Endothelial cell of umbilical vein (primary cell): Measurements from ENCODE around the gene KRT15. TPM values are rescaled to one million over a fixed set of nuclear protein-coding genes. Genes with fewer than 3 reads are reported as not detected.

Experiments
- BruUV-seq: library from RNA; stranded (reverse); fragments of 400-500 nt; replicated peaks from 2 replicates; lab custom pipeline; 2021; lab: Mats Ljungman, UMichigan
- CTCF ChIA-PET: fragments of 300-600, 350-600 bp; sonication (Branson Sonifier 250); formaldehyde crosslinking; loops from one replicate; lab custom pipeline; 2021; ENCODE audit warnings: antibody characterized with exemption, inconsistent platforms; lab: Charles Lee
- POLR2A ChIA-PET: fragments of 300-600, 350-600 bp; sonication (Branson Sonifier 250); formaldehyde crosslinking; loops from one replicate; lab custom pipeline; 2021; ENCODE audit warnings: antibody characterized with exemption, inconsistent platforms; lab: Charles Lee
- DNase-seq: peaks from one replicate; pipeline ENCODE4 v3.0.0-alpha.2; 2011; ENCODE audit warnings: low read depth, low spot score
- FAIRE-seq: peaks from 2 replicates; lab custom pipeline; 2011; peaks lifted over from hg19 to GRCh38; lab: Jason Lieb, UNC
- H2AFZ ChIP-seq: 2 replicates; pipeline ENCODE4 v1.6.0; 2012; ENCODE audit warnings: low read depth, low read length, control low read depth, inconsistent platforms
- H3K27ac ChIP-seq: 2 replicates; pipeline ENCODE4 v1.5.1; 2011; ENCODE audit warnings: low read depth, mild to moderate bottlenecking, control low read depth, low read length, moderate library complexity; ENCODE audit not compliant: insufficient read depth
- H3K27me3 ChIP-seq, 2 experiments: 2 replicates each; pipeline versions ENCODE4 v1.6.0 to v1.6.1; 2011; ENCODE audit warnings: low read length in 2 of 2, mixed read lengths in 1 of 2; ENCODE audit not compliant: control insufficient read depth in 2 of 2, insufficient read depth in 2 of 2
- H3K36me3 ChIP-seq, 2 experiments: 2 replicates in 1 of 2; 3 replicates in 1 of 2; pipeline ENCODE4 v1.5.1; 2011; ENCODE audit warnings: low read length in 2 of 2, mild to moderate bottlenecking in 1 of 2, moderate library complexity in 1 of 2; ENCODE audit not compliant: control insufficient read depth in 2 of 2, insufficient read depth in 2 of 2; ENCODE audit errors: extremely low read depth in 1 of 2
- H3K4me1 ChIP-seq: 3 replicates; pipeline ENCODE4 v1.5.1; 2011; ENCODE audit warnings: mild to moderate bottlenecking, low read length; ENCODE audit not compliant: control insufficient read depth, insufficient read depth; ENCODE audit errors: extremely low read depth
- H3K4me2 ChIP-seq: 2 replicates; pipeline ENCODE4 v1.6.1; 2011; ENCODE audit warnings: low read length, control low read depth, mixed read lengths; ENCODE audit not compliant: insufficient read depth
- H3K4me3 ChIP-seq, 3 experiments: fragments of 200-600 bp in 1 of 3; sonication (generic), shearing (Covaris generic) in 1 of 3; replicated peaks in 1 of 3; 2 replicates each; pipeline ENCODE4 v1.5.1; 2011 to 2016; ENCODE audit warnings: control low read depth in 3 of 3, low read length in 3 of 3, mild to moderate bottlenecking in 2 of 3, inconsistent platforms in 1 of 3, low read depth in 1 of 3, moderate library complexity in 1 of 3; ENCODE audit not compliant: insufficient read depth in 1 of 3
- H3K79me2 ChIP-seq: 2 replicates; pipeline ENCODE4 v1.6.0; 2012; ENCODE audit warnings: low read length, inconsistent platforms; ENCODE audit not compliant: control insufficient read depth, insufficient read depth
- H3K9ac ChIP-seq: replicated peaks from 2 replicates; pipeline ENCODE3; 2011; ENCODE audit warnings: low read length, control low read depth; ENCODE audit not compliant: insufficient read depth; ENCODE audit errors: extremely low read depth
- H3K9me1 ChIP-seq: replicated peaks from 3 replicates; pipeline ENCODE4 v1.6.0; 2011; ENCODE audit warnings: mild to moderate bottlenecking, low read length; ENCODE audit not compliant: control insufficient read depth, insufficient read depth; ENCODE audit errors: extremely low read depth
- H3K9me3 ChIP-seq: replicated peaks from 2 replicates; pipeline ENCODE4 v1.5.1; 2012; ENCODE audit warnings: low read length, inconsistent platforms; ENCODE audit not compliant: control insufficient read depth, insufficient read depth
- H4K20me1 ChIP-seq: replicated peaks from 2 replicates; pipeline ENCODE3; 2011; ENCODE audit warnings: mild to moderate bottlenecking, low read length; ENCODE audit not compliant: control insufficient read depth, insufficient read depth; ENCODE audit errors: extremely low read depth
- EZH2 ChIP-seq: IDR thresholded peaks from 2 replicates; pipeline ENCODE4 v1.6.1; 2012; ENCODE audit warnings: borderline replicate concordance, low read depth, mild to moderate bottlenecking, moderate library complexity, low read length, inconsistent platforms; ENCODE audit not compliant: severe bottlenecking
- FOS ChIP-seq: IDR thresholded peaks from 2 replicates; pipeline ENCODE4 v1.6.1; 2011; ENCODE audit warnings: mild to moderate bottlenecking, low read length, moderate library complexity, borderline replicate concordance; ENCODE audit not compliant: insufficient read depth
- GATA2 ChIP-seq: IDR thresholded peaks from 2 replicates; pipeline ENCODE4 v1.7.0; 2011; ENCODE audit warnings: low read depth, mild to moderate bottlenecking, moderate library complexity, mixed read lengths, low read length; ENCODE audit not compliant: insufficient read length, insufficient read depth
- JUN ChIP-seq: IDR thresholded peaks from 2 replicates; pipeline ENCODE4 v1.6.1; 2011; ENCODE audit warnings: borderline replicate concordance, low read depth; ENCODE audit not compliant: insufficient read length, insufficient read depth
- MYC ChIP-seq: IDR thresholded peaks from one replicate; pipeline ENCODE4 v1.6.1; 2011; ENCODE audit warnings: mild to moderate bottlenecking, low read depth, low read length
- POLR2A ChIP-seq: IDR thresholded peaks from 2 replicates; pipeline ENCODE4 v1.6.1; 2012; ENCODE audit warnings: low read depth, mild to moderate bottlenecking, control low read depth, low read length
- POLR2AphosphoS5 ChIP-seq: IDR thresholded peaks from 2 replicates; pipeline ENCODE4 v1.6.1; 2012; ENCODE audit warnings: low read depth, mild to moderate bottlenecking, control low read depth, low read length, moderate library complexity; ENCODE audit not compliant: insufficient read depth
- dilution Hi-C: fragments of 300-500 bp; cut with MboI; formaldehyde crosslinking; loops from one replicate; pipeline ENCODE4 v1.15.0; 2019; ENCODE audit warnings: low sequenced_read_pairs; ENCODE audit not compliant: extremely low pct_ligation_motif_present
- intact Hi-C: fragments of 100-400 bp; cut with micrococcal nuclease; formaldehyde crosslinking; loops from one replicate; pipeline ENCODE4 v1.10.0; 2022
- polyA plus RNA-seq, 4 experiments: library from polyadenylated mRNA; depleted of rRNA in 3 of 4; stranded (reverse) in 3 of 4; unstranded in 1 of 4; fragments of >200 nt; gene quantifications; 2 replicates each; pipeline versions ENCODE4 v1.2.1 to v1.2.3, GENCODE V29; 2011 to 2012; ENCODE audit warnings: missing spikeins in 1 of 4
- total RNA-seq: library from RNA; stranded (reverse); gene quantifications from 2 replicates; pipeline ENCODE4 v1.2.3, GENCODE V29; 2021
- TF ChIP-seq, protein P1 (sequence below): IDR thresholded peaks from 2 replicates; pipeline ENCODE4 v1.6.1; 2011; ENCODE audit not compliant: insufficient read depth, insufficient read length
- TF ChIP-seq, protein P2 (sequence below), 2 donors: IDR thresholded peaks; 1 replicate in 1 of 2; 2 replicates in 1 of 2; pipeline ENCODE4 v1.5.1; 2011; ENCODE audit warnings: low read length in 2 of 2, mild to moderate bottlenecking in 2 of 2, moderate library complexity in 2 of 2, control low read depth in 1 of 2, inconsistent platforms in 1 of 2, low read depth in 1 of 2; ENCODE audit not compliant: insufficient read depth in 1 of 2; ENCODE audit errors: extremely low read depth in 1 of 2

KRT15 gene
- total and polyA plus RNA-seq, 2 donors (not counting 3 experiments of a cell fraction or from before 2014, with no cell fraction given) = 0.68 to 2.8 TPM

DNA sequence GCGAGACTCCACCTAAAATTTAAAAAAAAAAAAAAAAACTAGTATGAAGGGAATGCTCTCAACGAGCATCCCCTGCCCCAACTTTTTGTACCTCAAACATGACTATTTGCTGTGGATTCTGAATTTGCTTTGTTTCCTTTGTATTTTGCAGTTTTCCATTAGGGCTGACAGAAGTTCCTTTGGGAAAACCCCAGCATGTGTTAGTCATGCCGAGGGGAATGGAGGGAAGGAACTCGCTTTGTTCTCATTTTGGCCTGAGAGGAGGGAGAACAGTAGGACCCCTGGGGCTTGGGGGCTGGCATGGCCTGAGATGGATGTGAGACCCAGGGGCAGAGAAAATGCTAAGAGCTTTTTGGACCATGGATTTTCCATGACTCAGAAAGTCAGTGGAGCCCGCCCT is 32.7 kb upstream of the KRT15 start:
- Histone ChIP-seq H3K4me3 (no peak overlapping the region), H3K9me1 (no peaks in the 10 kb centered on the region), H3K4me2 (no peak overlapping the region), H3K9ac (no peak overlapping the region), H2AFZ (no peak overlapping the region), H3K27ac (no peak overlapping the region), H3K27me3 (no peaks in the 10 kb centered on the region), H3K36me3 (no peaks in the 10 kb centered on the region), H3K9me3 (no peaks in the 10 kb centered on the region), H3K79me2 (no peaks in the 10 kb centered on the region), H3K4me1 (peaks cover 29% of the 10 kb centered on the region), H4K20me1 (no peaks in the 10 kb centered on the region)
- DNase-seq = peak; percentile 38
- TF ChIP-seq JUN = no peak
- TF ChIP-seq GATA2 = no peak
- TF ChIP-seq FOS = no peak
- TF ChIP-seq MYC = no peak
- TF ChIP-seq POLR2AphosphoS5 = no peak
- TF ChIP-seq POLR2A = no peak
- TF ChIP-seq, protein P1, sequence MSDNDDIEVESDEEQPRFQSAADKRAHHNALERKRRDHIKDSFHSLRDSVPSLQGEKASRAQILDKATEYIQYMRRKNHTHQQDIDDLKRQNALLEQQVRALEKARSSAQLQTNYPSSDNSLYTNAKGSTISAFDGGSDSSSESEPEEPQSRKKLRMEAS = no peak
- TF ChIP-seq EZH2 = no peak
- TF ChIP-seq, protein P2, sequence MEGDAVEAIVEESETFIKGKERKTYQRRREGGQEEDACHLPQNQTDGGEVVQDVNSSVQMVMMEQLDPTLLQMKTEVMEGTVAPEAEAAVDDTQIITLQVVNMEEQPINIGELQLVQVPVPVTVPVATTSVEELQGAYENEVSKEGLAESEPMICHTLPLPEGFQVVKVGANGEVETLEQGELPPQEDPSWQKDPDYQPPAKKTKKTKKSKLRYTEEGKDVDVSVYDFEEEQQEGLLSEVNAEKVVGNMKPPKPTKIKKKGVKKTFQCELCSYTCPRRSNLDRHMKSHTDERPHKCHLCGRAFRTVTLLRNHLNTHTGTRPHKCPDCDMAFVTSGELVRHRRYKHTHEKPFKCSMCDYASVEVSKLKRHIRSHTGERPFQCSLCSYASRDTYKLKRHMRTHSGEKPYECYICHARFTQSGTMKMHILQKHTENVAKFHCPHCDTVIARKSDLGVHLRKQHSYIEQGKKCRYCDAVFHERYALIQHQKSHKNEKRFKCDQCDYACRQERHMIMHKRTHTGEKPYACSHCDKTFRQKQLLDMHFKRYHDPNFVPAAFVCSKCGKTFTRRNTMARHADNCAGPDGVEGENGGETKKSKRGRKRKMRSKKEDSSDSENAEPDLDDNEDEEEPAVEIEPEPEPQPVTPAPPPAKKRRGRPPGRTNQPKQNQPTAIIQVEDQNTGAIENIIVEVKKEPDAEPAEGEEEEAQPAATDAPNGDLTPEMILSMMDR (IDR thresholded peaks at IDR 0.05; ENCODE audit: extremely low read depth in 1 of 2, insufficient read depth in 1 of 2, low read depth in 1 of 2, low read length in 2 of 2) = no peak
- CTCF ChIA-PET = interaction anchor here (1.1 to 9.2 kb wide), 9 partner anchors 24 to 695 kb away, joined by 3 to 369 read pairs (median 70); partner anchors contain the start of genes KRT19, KRT35 and KRT36
- peak; percentile 67 for FAIRE-seq
- intact Hi-C loops (no loop called here), dilution Hi-C loops (no loop called here)
- POLR2A ChIA-PET = interaction anchor here (0.8 kb wide), 1 partner anchor 140 kb away, joined by 3 read pairs; no protein-coding TSS in a partner anchor
- BruUV-seq = no TSS peak
